Activated naive CD4-positive, alpha-beta T cell treated with anti-CD3 and anti-CD28 coated beads for 36 hours (primary cell): ENCODE data around the gene PRPF40B. TPM values are rescaled to one million over a fixed set of nuclear protein-coding genes. Genes with fewer than 3 reads are reported as not detected.

Experiments used
- CTCF ChIA-PET: fragments of 350-600 bp; sonication (Branson Sonifier 250); formaldehyde crosslinking; loops from one replicate; lab custom pipeline; 2021; ENCODE audit warnings: antibody characterized with exemption; lab: Charles Lee
- DNase-seq: peaks from one replicate; pipeline ENCODE4 v3.0.0-alpha.2; 2020
- H3K27ac Mint-ChIP-seq: one replicate; pipeline ENCODE4 v1.8.0; 2021; ENCODE audit warnings: mild to moderate bottlenecking, mixed read lengths
- H3K27me3 Mint-ChIP-seq: one replicate; pipeline ENCODE4 v1.8.0; 2021; ENCODE audit warnings: low read depth, mixed read lengths
- H3K36me3 Mint-ChIP-seq: one replicate; pipeline ENCODE4 v1.8.0; 2021; ENCODE audit warnings: low read depth, mixed read lengths
- H3K4me1 Mint-ChIP-seq: one replicate; pipeline ENCODE4 v1.8.0; 2021; ENCODE audit warnings: low read depth, mixed read lengths
- H3K4me3 Mint-ChIP-seq: one replicate; pipeline ENCODE4 v1.8.0; 2021; ENCODE audit warnings: mild to moderate bottlenecking, moderate library complexity, mixed read lengths
- H3K9me3 Mint-ChIP-seq: one replicate; pipeline ENCODE4 v1.8.0; 2021; ENCODE audit warnings: mixed read lengths
- intact Hi-C: fragments of 100-400 bp; cut with micrococcal nuclease; formaldehyde crosslinking; loops from one replicate; pipeline ENCODE4 v1.15.1; 2023
- total RNA-seq, 2 experiments: library from RNA; stranded (reverse); gene quantifications; one replicate each; pipeline ENCODE4 v1.2.3, GENCODE V29; 2021

PRPF40B gene
- total RNA-seq, 2 experiments from 2014 or later = 7.2 to 7.7 TPM

GRCh38 chr12:49643961-49644619 lies 20.7 kb downstream of the PRPF40B start:
- CTCF ChIA-PET = interaction anchor here (0.6 to 18.5 kb wide), 17 partner anchors 8 to 240 kb away, joined by 3 to 450 read pairs (median 4); partner anchors contain the start of gene FMNL3
- Mint-ChIP-seq H3K9me3 (no peaks in the 10 kb centered on the region), H3K27me3 (no peaks in the 10 kb centered on the region), H3K27ac (peak overlapping the region; percentile 71), H3K4me1 (peaks cover 28% of the 10 kb centered on the region), H3K36me3 (peaks cover 13% of the 10 kb centered on the region), H3K4me3 (no peak overlapping the region)
- no peak for DNase-seq
- intact Hi-C loops = loop anchor here (1.0 to 2.0 kb wide), 6 partner anchors 19 to 195 kb away; partner anchors contain the start of genes FMNL3 and TMBIM6

- Mint-ChIP-seq H3K27me3 (no peaks in the 10 kb centered on the region), H3K36me3 (peaks cover 16% of the 10 kb centered on the region), H3K27ac (peak overlapping the region; percentile 71), H3K4me1 (peaks cover 29% of the 10 kb centered on the region), H3K4me3 (no peak overlapping the region), H3K9me3 (no peaks in the 10 kb centered on the region)
- CTCF ChIA-PET = interaction anchor here (0.6 to 18.5 kb wide), 21 partner anchors 8 to 184 kb away, joined by 3 to 450 read pairs (median 4); partner anchors contain the start of genes FMNL3 and NCKAP5L
- DNase-seq = peak; percentile 90
- intact Hi-C loops = loop anchor here (1.0 to 2.0 kb wide), 6 partner anchors 19 to 194 kb away; partner anchors contain the start of genes FMNL3 and TMBIM6
Measured at GRCh38 chr12:49644620-49644994, 21.2 kb downstream of the PRPF40B start.

- H3K36me3 Mint-ChIP-seq = peaks cover 20% of the 10 kb centered on the region
- H3K27ac Mint-ChIP-seq = no peak overlapping the region
- no peak overlapping the region for H3K4me3 Mint-ChIP-seq
- H3K27me3 Mint-ChIP-seq = no peaks in the 10 kb centered on the region
- no peaks in the 10 kb centered on the region for H3K9me3 Mint-ChIP-seq
- peaks cover 29% of the 10 kb centered on the region for H3K4me1 Mint-ChIP-seq
- CTCF ChIA-PET = interaction anchor here (0.5 to 18.5 kb wide), 23 partner anchors 9 to 248 kb away, joined by 3 to 450 read pairs (median 4); partner anchors contain the start of genes FMNL3 and NCKAP5L
- no peak for DNase-seq
- intact Hi-C loops = loop anchor here (2.0 kb wide), 2 partner anchors 133 to 193 kb away; no protein-coding TSS in a partner anchor
Measured at GRCh38 chr12:49645146-49646039, 22.0 kb downstream of the PRPF40B start.

- Mint-ChIP-seq H3K36me3 (peaks cover 21% of the 10 kb centered on the region), H3K4me1 (peaks cover 29% of the 10 kb centered on the region), H3K4me3 (no peak overlapping the region), H3K9me3 (no peaks in the 10 kb centered on the region), H3K27me3 (no peaks in the 10 kb centered on the region), H3K27ac (no peak overlapping the region)
- DNase-seq = no peak
- intact Hi-C loops = no loop called here
- CTCF ChIA-PET = interaction anchor here (1.1 to 18.5 kb wide), 5 partner anchors 12 to 182 kb away, joined by 3 to 450 read pairs (median 16); partner anchors contain the start of genes FMNL3 and NCKAP5L
Measured at GRCh38 chr12:49646331-49646830, 23.0 kb downstream of the PRPF40B start.

GRCh38 chr12:49646871-49647654 lies 23.7 kb downstream of the PRPF40B start:
- H3K4me1 Mint-ChIP-seq = peaks cover 29% of the 10 kb centered on the region
- H3K9me3 Mint-ChIP-seq = no peaks in the 10 kb centered on the region
- no peak overlapping the region for H3K4me3 Mint-ChIP-seq
- CTCF ChIA-PET = interaction anchor here (0.7 to 18.5 kb wide), 9 partner anchors 16 to 131 kb away, joined by 3 to 450 read pairs (median 5); partner anchors contain the start of genes FMNL3 and TMBIM6
- no peak for DNase-seq
- H3K36me3 Mint-ChIP-seq = peaks cover 21% of the 10 kb centered on the region
- intact Hi-C loops = no loop called here
- no peak overlapping the region for H3K27ac Mint-ChIP-seq
- no peaks in the 10 kb centered on the region for H3K27me3 Mint-ChIP-seq

- intact Hi-C loops = no loop called here
- peaks cover 29% of the 10 kb centered on the region for H3K4me1 Mint-ChIP-seq
- no peaks in the 10 kb centered on the region for H3K27me3 Mint-ChIP-seq
- DNase-seq = no peak
- H3K9me3 Mint-ChIP-seq = no peaks in the 10 kb centered on the region
- H3K27ac Mint-ChIP-seq = peak overlapping the region; percentile 13
- peaks cover 25% of the 10 kb centered on the region for H3K36me3 Mint-ChIP-seq
- CTCF ChIA-PET = interaction anchor here (0.7 to 18.5 kb wide), 14 partner anchors 10 to 360 kb away, joined by 3 to 450 read pairs (median 4); partner anchors contain the start of genes FMNL3 and TMBIM6
- no peak overlapping the region for H3K4me3 Mint-ChIP-seq
Measured at GRCh38 chr12:49647827-49648711, 24.7 kb downstream of the PRPF40B start.

GRCh38 chr12:49648712-49649003 lies 25.3 kb downstream of the PRPF40B start:
- DNase-seq = no peak
- CTCF ChIA-PET = interaction anchor here (0.8 to 18.5 kb wide), 11 partner anchors 11 to 361 kb away, joined by 3 to 450 read pairs (median 6); partner anchors contain the start of genes FMNL3 and TMBIM6
- peaks cover 27% of the 10 kb centered on the region for H3K36me3 Mint-ChIP-seq
- peaks cover 29% of the 10 kb centered on the region for H3K4me1 Mint-ChIP-seq
- H3K4me3 Mint-ChIP-seq = no peak overlapping the region
- intact Hi-C loops = no loop called here
- no peaks in the 10 kb centered on the region for H3K27me3 Mint-ChIP-seq
- no peak overlapping the region for H3K27ac Mint-ChIP-seq
- H3K9me3 Mint-ChIP-seq = no peaks in the 10 kb centered on the region

- CTCF ChIA-PET = interaction anchor here (0.6 to 18.5 kb wide), 4 partner anchors 11 to 291 kb away, joined by 3 to 450 read pairs (median 6); partner anchors contain the start of gene FMNL3
- no peaks in the 10 kb centered on the region for H3K9me3 Mint-ChIP-seq
Measured at GRCh38 chr12:49649445-49649844, 26.1 kb downstream of the PRPF40B start.

GRCh38 chr12:49649892-49650291 lies 26.5 kb downstream of the PRPF40B start:
- intact Hi-C loops = no loop called here
- H3K9me3 Mint-ChIP-seq = no peaks in the 10 kb centered on the region
- H3K4me3 Mint-ChIP-seq = no peak overlapping the region
- CTCF ChIA-PET = interaction anchor here (0.6 to 18.5 kb wide), 3 partner anchors 12 to 59 kb away, joined by 3 to 450 read pairs (median 10); partner anchors contain the start of gene FMNL3
- H3K27me3 Mint-ChIP-seq = no peaks in the 10 kb centered on the region
- peaks cover 26% of the 10 kb centered on the region for H3K36me3 Mint-ChIP-seq
- H3K27ac Mint-ChIP-seq = peak overlapping the region; percentile 8
- DNase-seq = no peak
- peaks cover 22% of the 10 kb centered on the region for H3K4me1 Mint-ChIP-seq

More at GRCh38 chr12:49649445-49649844, 26.1 kb downstream of the PRPF40B start:
- intact Hi-C loops = no loop called here
- Mint-ChIP-seq H3K4me1 (peaks cover 27% of the 10 kb centered on the region), H3K4me3 (no peak overlapping the region), H3K27ac (no peak overlapping the region), H3K36me3 (peaks cover 27% of the 10 kb centered on the region), H3K27me3 (no peaks in the 10 kb centered on the region)
- no peak for DNase-seq

GRCh38 chr12:49651855-49652254 lies 28.5 kb downstream of the PRPF40B start:
- H3K27me3 Mint-ChIP-seq = no peaks in the 10 kb centered on the region
- intact Hi-C loops = no loop called here
- H3K4me3 Mint-ChIP-seq = no peak overlapping the region
- H3K4me1 Mint-ChIP-seq = peaks cover 25% of the 10 kb centered on the region
- DNase-seq = no peak
- H3K9me3 Mint-ChIP-seq = no peaks in the 10 kb centered on the region
- H3K27ac Mint-ChIP-seq = no peak overlapping the region
- CTCF ChIA-PET = interaction anchor here (0.7 to 1.6 kb wide), 3 partner anchors 12 to 57 kb away, joined by 3 to 7 read pairs (median 3); no protein-coding TSS in a partner anchor
- H3K36me3 Mint-ChIP-seq = peaks cover 27% of the 10 kb centered on the region
